HepG2 (cell line): ENCODE results near the gene DYNC2LI1. TPM values are rescaled to one million over a fixed set of nuclear protein-coding genes. Genes with fewer than 3 reads are reported as not detected.

Source experiments
- ATAC-seq: fragments of 200-7000 bp; cut with Tn5 transposase; 3 replicates; pipeline ENCODE4 v1.9.1; 2020; ENCODE audit warnings: mild to moderate bottlenecking, moderate library complexity
- BruUV-seq: library from RNA; stranded (reverse); fragments of 400-500 nt; replicated peaks from 2 replicates; lab custom pipeline; 2021; lab: Mats Ljungman, UMichigan
- CTCF ChIA-PET: fragments of 300-600 bp; formaldehyde crosslinking; extraction: SDS; loops from one replicate; lab custom pipeline; 2021; ENCODE audit warnings: low total read pairs, inconsistent platforms, low intra/inter-chr PET ratio; lab: Yijun Ruan, JAX
- POLR2A ChIA-PET: fragments of 350-600 bp; sonication (Branson Sonifier 250); formaldehyde crosslinking; loops from one replicate; lab custom pipeline; 2020; ENCODE audit warnings: antibody characterized with exemption, inconsistent platforms; lab: Yijun Ruan, JAX
- DNase-seq: peaks from one replicate; pipeline ENCODE4 v3.0.0-alpha.2; 2015; ENCODE audit warnings: low spot score
- FAIRE-seq: peaks from 3 replicates; lab custom pipeline; 2011; peaks lifted over from hg19 to GRCh38; lab: Jason Lieb, UNC
- H2AFZ ChIP-seq: one replicate; pipeline ENCODE4 v1.6.1; 2011; ENCODE audit warnings: low read length, inconsistent platforms
- H3K27ac ChIP-seq: fragments of 300-600 bp; 3 replicates; pipeline ENCODE4 v1.8.0; 2011; ENCODE audit warnings: mixed run types, mild to moderate bottlenecking, mixed read lengths, low read length, inconsistent platforms; ENCODE audit not compliant: insufficient read depth; ENCODE audit errors: extremely low read length
- H3K27me3 ChIP-seq, 2 experiments: fragments of 200-600 bp in 1 of 2; 2 replicates in 1 of 2; 3 replicates in 1 of 2; pipeline versions ENCODE4 v1.6.0 to v1.8.0; 2011; ENCODE audit warnings: low read length in 2 of 2, mild to moderate bottlenecking in 2 of 2, moderate library complexity in 2 of 2, inconsistent platforms in 1 of 2; ENCODE audit not compliant: insufficient read depth in 2 of 2, control insufficient read depth in 1 of 2
- H3K36me3 ChIP-seq, 2 experiments: fragments of 200-600 bp in 1 of 2; replicated peaks in 1 of 2; 2 replicates in 1 of 2; 3 replicates in 1 of 2; pipeline versions ENCODE4 v1.5.1 to v1.8.0; 2011; ENCODE audit warnings: low read length in 2 of 2, inconsistent platforms in 1 of 2; ENCODE audit not compliant: insufficient read depth in 2 of 2, control insufficient read depth in 1 of 2
- H3K4me1 ChIP-seq: 2 replicates; pipeline ENCODE4 v1.5.1; 2012; ENCODE audit warnings: low read length, inconsistent platforms; ENCODE audit not compliant: insufficient read depth
- H3K4me2 ChIP-seq: 2 replicates; pipeline ENCODE4 v1.6.0; 2011; ENCODE audit warnings: low read depth, low read length, inconsistent platforms
- H3K4me3 ChIP-seq, 3 experiments: fragments of 200-600 bp in 1 of 3; sonication (generic), shearing (Covaris generic) in 1 of 3; replicated peaks in 1 of 3; 2 replicates each; pipeline ENCODE4 v1.5.1; 2011 to 2016; ENCODE audit warnings: low read length in 3 of 3, inconsistent platforms in 2 of 3, low read depth in 2 of 3, mild to moderate bottlenecking in 2 of 3, control low read depth in 1 of 3, mixed read lengths in 1 of 3; ENCODE audit not compliant: insufficient read depth in 1 of 3
- H3K79me2 ChIP-seq: one replicate; pipeline ENCODE4 v1.6.1; 2011; ENCODE audit warnings: low read length, inconsistent platforms; ENCODE audit not compliant: insufficient read depth
- H3K9ac ChIP-seq: 2 replicates; pipeline ENCODE4 v1.6.0; 2011; ENCODE audit warnings: mild to moderate bottlenecking, low read depth, low read length, inconsistent platforms; ENCODE audit not compliant: insufficient read depth
- H3K9me3 ChIP-seq: 2 replicates; pipeline ENCODE4 v1.5.1; 2012; ENCODE audit warnings: mild to moderate bottlenecking, low read length
- H4K20me1 ChIP-seq: 2 replicates; pipeline ENCODE4 v1.6.0; 2011; ENCODE audit warnings: inconsistent platforms, mild to moderate bottlenecking, low read length, moderate library complexity; ENCODE audit not compliant: insufficient read depth
- AGO2 ChIP-seq: fragments of 200-400 bp; formaldehyde crosslinking; optimal IDR thresholded peaks from 2 replicates; pipeline ENCODE3; 2017; ENCODE audit warnings: mild to moderate bottlenecking, low read depth, low read length, moderate library complexity
- AKAP8 ChIP-seq: sonication (generic); formaldehyde crosslinking; IDR thresholded peaks from 2 replicates; pipeline ENCODE4 v1.5.1; 2020; ENCODE audit warnings: mild to moderate bottlenecking, missing genetic modification reagents
- FOXP1 ChIP-seq, 2 experiments: fragments of 450-650 bp in 1 of 2; IDR thresholded peaks; 2 replicates each; pipeline ENCODE4 v1.6.1; 2017 to 2018; ENCODE audit warnings: antibody characterized with exemption in 1 of 2
- ISL2 ChIP-seq: sonication (generic); formaldehyde crosslinking; IDR thresholded peaks from 2 replicates; pipeline ENCODE4 v1.5.0; 2020; ENCODE audit warnings: missing genetic modification reagents
- MAFK ChIP-seq, 2 experiments: IDR thresholded peaks in 1 of 2; conservative IDR thresholded peaks in 1 of 2; 2 replicates each; pipeline ENCODE4 v1.6.1; 2011; ENCODE audit warnings: improper control_type of control experiment in 2 of 2, low read length in 2 of 2
- NFKB2 ChIP-seq: sonication (generic); formaldehyde crosslinking; IDR thresholded peaks from 2 replicates; pipeline ENCODE4 v1.4.0; 2020; ENCODE audit warnings: missing genetic modification reagents, borderline replicate concordance
- RCOR2 ChIP-seq: IDR thresholded peaks from 2 replicates; pipeline ENCODE4 v1.6.1; 2016; ENCODE audit warnings: missing biosample characterization, missing genetic modification reagents
- TBP ChIP-seq: sonication (generic); formaldehyde crosslinking; IDR thresholded peaks from 2 replicates; pipeline ENCODE4 v1.5.0; 2020; ENCODE audit warnings: missing genetic modification reagents
- ZMAT3 ChIP-seq: sonication (generic); formaldehyde crosslinking; conservative IDR thresholded peaks from 2 replicates; pipeline ENCODE4 v1.7.0; 2021; ENCODE audit warnings: missing genetic modification reagents
- ZNF619 ChIP-seq: sonication (generic); formaldehyde crosslinking; IDR thresholded peaks from 2 replicates; pipeline ENCODE4 v1.4.0; 2020; ENCODE audit warnings: mild to moderate bottlenecking, missing genetic modification reagents
- ZNF83 ChIP-seq: sonication (generic); formaldehyde crosslinking; IDR thresholded peaks from 2 replicates; pipeline ENCODE4 v1.4.0; 2020; ENCODE audit warnings: missing genetic modification reagents, mild to moderate bottlenecking, borderline replicate concordance
- WGBS: methylation state at CpG from one replicate; pipeline ENCODE4 v1.1.6; 2017; ENCODE audit warnings: low lambda C conversion rate; 5-methylcytosine and 5-hydroxymethylcytosine counted together
- in situ Hi-C: cut with HindIII; loops from 2 replicates; pipeline ENCODE4 v1.10.0; 2017; ENCODE audit warnings: low pct_unique_long_range_greater_than_20kb; ENCODE audit not compliant: extremely low pct_ligation_motif_present
- intact Hi-C: fragments of 100-400 bp; cut with micrococcal nuclease; formaldehyde crosslinking; loops from one replicate; pipeline ENCODE4 v1.10.0; 2022; ENCODE audit not compliant: unreplicated experiment
- polyA plus RNA-seq, 8 experiments: library from polyadenylated mRNA; depleted of rRNA in 3 of 8; stranded (reverse) in 7 of 8; unstranded in 1 of 8; fragments of >200 nt; fragmentation: Illumina TruSeq in 4 of 8; extraction: Trizol in 4 of 8; gene quantifications; 2 replicates each; pipeline versions ENCODE4 v1.2.1 to v1.2.3, GENCODE V29; 2011 to 2016; ENCODE audit warnings: low read depth in 4 of 8, missing spikeins in 1 of 8, mixed read lengths in 1 of 8; ENCODE audit not compliant: insufficient read depth in 1 of 8
- total RNA-seq, 5 experiments: library from RNA; depleted of rRNA; stranded (reverse); fragments of >200 nt; fragmentation: Illumina TruSeq; extraction: Trizol; gene quantifications; 2 replicates each; pipeline ENCODE4 v1.2.3, GENCODE V29; 2016; ENCODE audit warnings: low read depth in 1 of 5
- TF ChIP-seq, protein P1 (sequence below): fragments of 450-650 bp; IDR thresholded peaks from 2 replicates; pipeline ENCODE4 v1.6.1; 2016
- TF ChIP-seq, protein P2 (sequence below), 2 experiments: sonication (generic) in 1 of 2; formaldehyde crosslinking in 1 of 2; IDR thresholded peaks; 2 replicates each; pipeline versions ENCODE4 v1.5.1 to v1.6.1; 2011 to 2020; ENCODE audit warnings: borderline replicate concordance in 1 of 2, low read depth in 1 of 2, low read length in 1 of 2, mild to moderate bottlenecking in 1 of 2, missing genetic modification reagents in 1 of 2, moderate library complexity in 1 of 2

The DYNC2LI1 gene
- total and polyA plus RNA-seq, 2 of the 13 experiments (the other 11 are each of a cell fraction or from before 2014, with no cell fraction given), result 16.9 to 23.2 TPM

DNA sequence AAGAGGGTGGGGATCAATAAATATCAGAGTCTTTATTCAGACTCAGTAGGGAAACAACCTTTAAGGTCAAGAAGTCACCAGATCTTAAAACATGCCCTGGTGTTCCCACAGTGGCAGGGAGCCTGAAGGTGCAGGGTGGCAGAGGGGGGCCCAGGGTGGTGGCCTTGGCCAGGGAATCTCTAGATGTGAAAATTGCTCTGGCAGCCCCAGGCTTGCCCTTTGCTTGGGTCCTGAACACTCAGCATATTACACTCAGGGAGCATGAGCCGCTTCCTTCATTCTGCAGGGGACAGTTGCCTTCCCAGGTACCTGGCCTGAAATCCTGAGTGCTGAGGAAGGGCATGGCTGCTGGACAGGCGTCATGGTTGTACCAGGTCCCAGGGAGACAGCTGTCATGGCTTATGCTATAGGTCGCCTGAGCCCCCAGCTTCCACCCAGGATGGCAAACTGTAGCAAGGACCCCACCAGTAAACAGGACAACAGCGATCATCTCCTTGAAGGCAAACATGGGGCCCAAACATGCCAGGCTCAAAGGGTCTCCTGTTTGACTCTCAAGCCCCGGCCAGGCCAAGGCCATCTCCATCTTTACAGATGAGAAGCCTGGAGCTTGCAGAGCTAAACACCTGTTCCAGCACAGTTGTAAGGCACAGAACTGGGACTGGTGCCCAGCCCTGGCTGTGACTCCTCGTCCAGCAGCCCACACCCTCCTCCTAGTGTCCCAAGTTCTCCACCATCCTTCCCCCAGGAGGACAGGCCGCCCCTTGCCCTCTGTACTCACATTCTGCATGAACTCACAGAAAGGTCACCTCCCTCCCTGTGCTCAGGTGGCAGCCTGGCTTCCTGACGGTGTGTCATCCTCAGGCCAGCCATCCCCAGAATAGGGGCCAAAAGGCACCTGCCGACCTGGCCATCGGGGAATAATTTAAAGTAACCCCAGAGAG is 79.6 kb downstream of the DYNC2LI1 start:
- POLR2A ChIA-PET, result no interaction called here
- peaks cover 9 to 11% of the 10 kb centered on the region in 2 experiments; a peak in 4 of 5 replicates for H3K36me3 ChIP-seq
- H3K27me3 ChIP-seq, result no peaks in the 10 kb centered on the region
- no peak for DNase-seq
- H3K4me3 ChIP-seq, result no peak overlapping the region
- TF ChIP-seq TBP (CRISPR knock-in tag), result no peak
- TF ChIP-seq, all 625 proteins: peak for 0
- no peaks in the 10 kb centered on the region for H3K9me3 ChIP-seq
- H3K9ac ChIP-seq, result no peak overlapping the region
- H3K27ac ChIP-seq, result no peak overlapping the region
- ATAC-seq (no peak; the same call in 2 of the 3 replicates), FAIRE-seq (no peak)
- intact Hi-C loops, result no loop called here
- 95% methylated on average over 10 of the region's 10 CpGs for whole genome bisulfite sequencing
- no TSS peak for BruUV-seq
- no peaks in the 10 kb centered on the region for H3K4me1 ChIP-seq
- no peak overlapping the region for H2AFZ ChIP-seq
- CTCF ChIA-PET, result no interaction called here
- H4K20me1 ChIP-seq, result no peaks in the 10 kb centered on the region
- in situ Hi-C loops, result no loop called here
- H3K4me2 ChIP-seq, result no peak overlapping the region
- no peaks in the 10 kb centered on the region for H3K79me2 ChIP-seq

DNA sequence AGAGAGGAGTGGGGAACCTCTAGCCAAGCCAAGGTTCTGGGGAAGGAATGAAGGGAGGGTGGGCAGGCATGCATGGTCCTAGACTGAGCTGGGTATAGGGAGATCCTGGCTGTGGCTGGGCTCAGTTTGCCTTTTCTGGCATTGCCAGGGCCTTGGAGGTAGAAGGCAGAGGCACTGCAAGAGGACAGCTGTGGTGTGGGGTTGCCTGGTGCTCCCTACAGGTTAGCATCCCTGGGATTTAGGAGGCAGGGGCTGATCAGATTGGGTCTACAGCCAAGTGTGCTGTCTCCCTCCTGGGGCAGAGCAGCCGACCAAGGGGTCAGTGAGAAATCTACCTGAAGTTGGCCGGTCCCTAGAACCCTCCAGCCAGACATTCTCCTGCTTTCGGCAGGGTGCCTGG is 80.8 kb downstream of the DYNC2LI1 start:
- intact Hi-C loops (no loop called here), in situ Hi-C loops (no loop called here)
- no peak for DNase-seq
- WGBS, result 96% methylated on average over 3 of the region's 3 CpGs
- BruUV-seq, result no TSS peak
- no peak for FAIRE-seq
- Histone ChIP-seq H3K27ac (no peak overlapping the region), H3K36me3 (peaks cover 9% of the 10 kb centered on the region in 2 experiments; a peak in 4 of 5 replicates), H3K27me3 (no peaks in the 10 kb centered on the region), H3K9me3 (no peaks in the 10 kb centered on the region), H2AFZ (no peak overlapping the region), H3K9ac (no peak overlapping the region), H4K20me1 (no peaks in the 10 kb centered on the region), H3K4me2 (no peak overlapping the region), H3K4me3 (no peak overlapping the region), H3K79me2 (no peaks in the 10 kb centered on the region), H3K4me1 (no peaks in the 10 kb centered on the region)
- ATAC-seq, result no peak
- ChIA-PET CTCF (no interaction called here), POLR2A (no interaction called here)
- TF ChIP-seq ZNF83 (CRISPR knock-in tag) (no peak), RCOR2 (no peak), AGO2 (no peak), MAFK (conservative IDR thresholded peaks at IDR 0.05 in 1 of 2, IDR thresholded peaks at IDR 0.05 in 1 of 2; ENCODE audit: low read length in 2 of 2) (no peak), AKAP8 (no peak), ZMAT3 (CRISPR knock-in tag) (no peak), ZNF619 (CRISPR knock-in tag) (no peak), FOXP1 (IDR thresholded peaks at IDR 0.05) (no peak), FOXP1 (CRISPR knock-in tag; IDR thresholded peaks at IDR 0.05) (no peak), ISL2 (CRISPR knock-in tag) (no peak), NFKB2 (no peak)
- TF ChIP-seq, protein P1, sequence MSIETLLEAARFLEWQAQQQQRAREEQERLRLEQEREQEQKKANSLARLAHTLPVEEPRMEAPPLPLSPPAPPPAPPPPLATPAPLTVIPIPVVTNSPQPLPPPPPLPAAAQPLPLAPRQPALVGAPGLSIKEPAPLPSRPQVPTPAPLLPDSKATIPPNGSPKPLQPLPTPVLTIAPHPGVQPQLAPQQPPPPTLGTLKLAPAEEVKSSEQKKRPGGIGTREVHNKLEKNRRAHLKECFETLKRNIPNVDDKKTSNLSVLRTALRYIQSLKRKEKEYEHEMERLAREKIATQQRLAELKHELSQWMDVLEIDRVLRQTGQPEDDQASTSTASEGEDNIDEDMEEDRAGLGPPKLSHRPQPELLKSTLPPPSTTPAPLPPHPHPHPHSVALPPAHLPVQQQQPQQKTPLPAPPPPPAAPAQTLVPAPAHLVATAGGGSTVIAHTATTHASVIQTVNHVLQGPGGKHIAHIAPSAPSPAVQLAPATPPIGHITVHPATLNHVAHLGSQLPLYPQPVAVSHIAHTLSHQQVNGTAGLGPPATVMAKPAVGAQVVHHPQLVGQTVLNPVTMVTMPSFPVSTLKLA, result no peak
- TF ChIP-seq, protein P2, sequence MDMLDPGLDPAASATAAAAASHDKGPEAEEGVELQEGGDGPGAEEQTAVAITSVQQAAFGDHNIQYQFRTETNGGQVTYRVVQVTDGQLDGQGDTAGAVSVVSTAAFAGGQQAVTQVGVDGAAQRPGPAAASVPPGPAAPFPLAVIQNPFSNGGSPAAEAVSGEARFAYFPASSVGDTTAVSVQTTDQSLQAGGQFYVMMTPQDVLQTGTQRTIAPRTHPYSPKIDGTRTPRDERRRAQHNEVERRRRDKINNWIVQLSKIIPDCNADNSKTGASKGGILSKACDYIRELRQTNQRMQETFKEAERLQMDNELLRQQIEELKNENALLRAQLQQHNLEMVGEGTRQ (IDR thresholded peaks at IDR 0.05; ENCODE audit: low read depth, low read length), result no peak
- TF ChIP-seq, protein P2 (CRISPR knock-in tag; IDR thresholded peaks at IDR 0.05; ENCODE audit: borderline replicate concordance), result no peak
